NCI-H187 treated with DMSO at 0.1 percent for 48 hours (cell line): ENCODE results near the gene ADK.
"Not testable (repeated sequence)": the region's sequence is repeated elsewhere in the genome, so short reads cannot be mapped to it uniquely, and the experiment has no call there.

Source experiments
- DNase-seq: peaks from one replicate; lab custom pipeline; 2025; lab: John Stamatoyannopoulos, UW

Gene ADK

DNA sequence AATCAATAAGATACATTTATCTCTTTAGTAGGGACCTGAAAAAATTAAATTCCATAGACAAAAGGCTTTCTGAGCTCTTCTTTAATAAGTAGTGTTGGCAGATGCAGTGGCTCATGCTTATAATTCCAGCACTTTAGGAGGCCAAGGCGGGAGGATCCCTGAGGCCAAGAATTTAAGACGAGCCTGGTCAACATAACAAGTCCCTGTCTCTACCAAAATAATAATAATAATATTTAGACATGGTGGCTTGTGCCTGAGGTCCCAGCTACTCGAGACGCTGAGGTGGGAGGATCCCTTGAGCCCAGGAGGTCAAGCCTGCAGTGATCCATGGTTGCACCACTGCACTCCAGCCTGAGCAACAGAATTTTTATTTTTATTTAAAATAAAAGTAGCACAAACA, 280.8 kb downstream of the ADK start:
- no peak for DNase-seq

DNA sequence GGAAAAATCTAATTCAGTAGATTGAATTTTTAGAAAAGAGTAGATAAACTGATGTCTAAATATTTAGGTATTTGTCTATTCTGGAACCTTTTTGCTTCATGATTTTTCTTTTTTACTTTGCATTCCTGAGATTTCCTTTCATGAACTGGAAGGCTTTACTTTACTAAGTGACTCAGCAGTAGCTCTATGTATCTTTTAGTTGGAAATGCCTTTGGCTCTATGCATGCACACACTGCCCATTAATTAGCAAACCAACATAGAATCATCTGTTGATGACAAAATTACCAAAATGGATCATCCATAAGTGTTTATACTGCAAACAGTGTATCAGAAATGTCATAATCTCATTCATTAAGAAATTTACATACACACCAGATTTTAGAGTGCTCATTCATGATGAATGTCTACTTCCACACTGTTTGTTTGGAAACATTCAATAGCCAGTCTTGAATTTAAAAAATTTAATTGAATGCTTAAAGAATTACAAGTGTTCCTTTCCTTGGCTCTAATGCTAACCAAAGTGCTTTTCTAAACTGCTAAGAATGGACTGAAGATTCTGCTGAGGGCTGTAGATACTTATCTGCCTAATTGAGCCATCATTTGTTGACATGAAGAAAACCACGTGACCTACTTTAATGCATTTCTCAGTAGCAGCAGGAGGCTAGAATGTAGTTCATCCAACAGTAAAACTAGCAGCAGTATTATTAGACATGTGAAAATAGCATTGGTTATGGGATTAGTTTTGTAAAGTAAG, 282.0 kb downstream of the ADK start:
- DNase-seq, result peak; percentile 51

DNA sequence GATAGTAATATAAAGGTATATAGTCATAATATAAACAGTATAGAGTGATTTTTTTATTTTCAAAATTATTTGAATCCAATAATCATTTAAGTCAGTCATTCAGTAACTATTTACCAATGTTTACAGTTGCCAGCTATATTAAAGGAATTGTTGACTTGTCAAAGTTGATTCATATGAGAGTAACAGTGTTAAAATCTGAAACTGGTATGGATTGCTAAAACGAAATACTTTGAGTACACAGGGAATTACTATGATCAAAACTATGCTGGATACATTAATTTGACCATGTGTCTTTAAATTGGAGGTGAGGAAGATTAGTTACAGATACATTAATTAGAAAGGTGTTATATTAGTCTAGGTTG, 282.6 kb downstream of the ADK start:
- no peak for DNase-seq

DNA sequence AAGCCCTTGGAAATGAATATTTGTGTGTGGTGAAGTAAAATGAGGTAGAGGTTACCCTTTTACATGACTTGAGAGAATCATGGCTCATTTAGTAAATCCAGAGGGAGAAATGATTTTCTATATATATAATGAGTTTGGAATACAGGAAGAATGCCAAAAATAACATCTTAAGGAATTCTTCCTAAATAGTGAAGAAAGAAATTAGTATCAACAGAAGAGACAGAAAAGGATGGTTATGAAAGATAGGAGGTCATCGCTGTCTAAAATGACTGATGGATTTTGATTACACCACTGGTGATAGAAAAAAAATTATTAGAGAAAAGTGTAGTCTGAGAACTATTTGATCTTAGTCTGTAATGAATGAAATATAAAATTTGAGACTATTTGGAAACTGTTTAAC, 283.0 kb downstream of the ADK start:
- no peak for DNase-seq

DNA sequence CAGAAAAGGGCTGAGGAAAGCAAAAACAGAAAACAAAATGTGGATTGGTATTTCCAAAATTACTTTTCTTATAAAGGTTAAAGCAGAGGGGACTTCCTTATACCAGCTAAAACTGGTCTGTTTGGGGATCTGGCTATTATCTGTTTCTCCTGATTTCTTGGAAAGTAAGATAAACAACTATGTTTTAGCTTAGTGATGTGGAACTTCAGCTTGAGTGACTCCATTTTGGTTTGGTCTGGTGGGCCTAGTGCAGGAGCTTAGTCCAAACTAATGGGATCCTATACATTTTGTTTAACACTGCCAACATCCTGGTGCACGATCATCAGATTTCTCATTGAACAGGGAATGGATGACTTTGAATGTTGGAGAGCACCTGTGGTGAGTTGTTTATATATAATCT, 283.5 kb downstream of the ADK start:
- no peak for DNase-seq

DNA sequence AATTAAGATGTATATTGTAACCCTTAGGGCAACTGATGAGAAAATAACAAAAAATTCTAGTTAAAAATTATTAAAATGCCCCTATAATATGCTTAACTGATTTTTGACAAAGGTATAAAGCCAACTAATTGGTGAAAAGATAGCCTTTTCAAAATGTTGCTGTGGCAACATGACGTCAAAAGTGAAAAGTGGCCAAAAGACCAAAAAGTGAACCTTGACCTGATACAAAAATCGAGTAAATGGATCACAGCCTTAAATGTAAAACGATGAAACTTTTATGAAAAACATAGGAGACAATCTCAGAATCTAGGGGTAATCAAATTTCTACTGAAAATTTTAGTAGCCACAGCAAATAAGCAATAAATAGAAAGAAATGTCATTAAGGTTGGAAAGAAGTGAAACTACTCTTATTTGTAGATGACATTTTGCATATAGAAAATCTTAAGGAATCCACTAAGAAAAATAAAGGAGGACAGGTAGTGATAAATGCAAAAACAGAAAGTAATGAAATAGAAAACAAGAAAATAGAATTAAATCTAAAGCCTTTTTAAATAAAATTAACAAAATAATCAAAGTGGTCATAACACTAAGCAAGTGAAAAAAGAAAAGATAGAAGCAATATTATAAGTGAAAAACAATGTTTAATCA, 285.6 kb downstream of the ADK start:
- DNase-seq, result no peak

DNA sequence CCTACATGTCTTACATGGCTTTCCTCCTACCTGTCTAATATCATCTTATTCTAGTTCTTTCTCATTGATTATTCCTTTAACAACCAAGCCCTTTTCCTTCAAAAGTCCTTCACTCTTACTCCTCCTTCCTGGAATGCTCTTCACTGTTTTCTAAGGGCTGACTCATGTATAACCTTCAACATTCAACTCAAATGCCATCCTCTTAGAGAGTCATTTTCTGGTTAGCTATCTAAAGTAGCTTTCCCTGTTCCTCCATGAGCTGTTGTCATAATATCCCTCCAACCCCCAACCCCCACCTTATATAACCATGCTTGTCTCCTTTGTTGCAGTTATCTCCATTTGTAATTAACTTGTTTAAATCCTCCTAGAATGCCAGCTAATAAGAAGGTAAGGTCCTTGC, 286.8 kb downstream of the ADK start:
- no peak for DNase-seq

DNA sequence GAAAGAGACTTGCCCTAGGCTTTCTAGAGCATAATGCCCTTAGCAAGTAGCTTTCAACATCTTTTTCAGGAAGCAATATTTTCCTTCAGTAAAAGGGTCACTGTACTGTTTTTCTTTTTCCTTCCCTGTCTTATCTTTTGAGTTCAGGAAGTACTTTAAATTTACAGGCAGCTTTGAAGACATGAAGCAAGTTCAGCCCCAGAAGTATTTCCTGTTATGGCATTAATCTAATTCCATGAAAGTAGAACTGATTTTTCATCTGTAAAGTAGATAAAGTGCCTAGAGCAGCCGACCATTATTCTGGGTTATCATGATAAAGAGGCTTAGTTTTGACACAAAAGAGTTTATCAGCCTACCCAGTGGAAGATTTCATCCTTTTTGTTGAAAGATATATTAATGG, 288.2 kb downstream of the ADK start:
- no peak for DNase-seq

DNA sequence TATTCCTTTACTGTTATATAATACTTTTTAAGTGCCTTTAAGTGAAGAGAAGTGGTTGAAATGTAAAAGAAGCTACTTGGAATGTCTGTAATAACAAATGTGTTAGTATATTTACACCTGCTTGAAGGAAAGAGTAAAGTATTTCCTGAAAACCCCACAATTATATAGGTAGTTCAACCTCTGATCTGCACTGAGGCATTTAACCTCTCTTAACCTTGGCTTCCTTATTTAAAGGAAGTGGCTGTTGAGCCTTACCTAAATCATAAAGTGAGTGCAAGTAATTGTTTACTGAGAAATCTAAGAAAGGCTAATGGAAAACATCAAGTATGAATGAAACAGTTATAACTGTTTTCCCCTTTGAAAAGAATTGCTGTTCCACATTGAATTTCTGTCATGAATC, 294.5 kb downstream of the ADK start:
- no peak for DNase-seq

DNA sequence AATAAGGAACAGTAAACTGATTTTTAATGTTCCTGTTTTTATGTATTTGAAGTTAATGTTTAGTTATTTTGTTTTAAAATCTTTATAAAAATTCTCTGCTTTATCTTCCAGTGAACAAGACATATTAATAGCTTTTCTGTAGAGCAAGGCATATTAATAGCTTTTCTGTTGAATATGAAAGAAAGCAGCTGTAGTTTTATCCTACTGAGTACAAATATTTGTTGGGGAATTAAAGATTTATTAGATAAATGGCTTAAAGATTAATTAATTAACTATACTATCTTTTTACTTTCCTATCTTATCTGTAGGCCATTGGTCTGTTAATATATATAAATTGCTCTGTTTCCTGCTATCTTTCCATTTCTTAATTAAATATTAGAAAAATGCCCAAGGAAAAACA, 299.6 kb downstream of the ADK start:
- no peak for DNase-seq

DNA sequence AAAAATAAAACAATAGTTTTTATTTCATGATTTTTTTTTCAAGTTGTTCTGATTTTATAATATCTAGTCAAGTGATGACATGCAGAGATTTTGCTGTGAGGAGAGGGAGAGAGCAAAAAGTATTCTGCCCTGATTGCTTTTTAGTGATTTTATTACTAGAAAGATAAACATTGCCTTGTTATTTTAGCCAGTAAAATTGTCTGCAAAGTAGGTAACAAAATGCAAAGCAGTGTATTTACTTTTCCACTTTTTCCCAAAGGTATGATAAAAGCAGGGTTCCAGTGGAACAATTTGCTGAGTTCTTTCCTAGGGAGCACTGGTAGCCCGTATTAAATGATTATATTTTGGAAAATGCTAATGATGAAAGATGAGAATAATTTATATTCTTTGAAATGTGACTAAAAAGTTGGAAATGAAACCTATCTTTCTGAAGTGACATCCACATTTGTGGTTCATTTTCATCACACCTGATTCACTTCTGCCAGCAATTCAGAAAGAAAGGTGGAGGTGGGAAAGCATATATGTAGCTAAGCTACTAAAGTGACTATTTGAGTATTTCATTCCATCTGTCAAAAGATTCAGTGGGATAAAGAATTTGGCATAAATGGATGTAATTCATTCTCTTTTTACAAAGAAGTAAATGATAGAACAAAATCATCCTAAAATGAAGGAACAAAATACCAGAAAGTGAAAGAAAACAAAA, 300.3 kb downstream of the ADK start:
- no peak for DNase-seq

DNA sequence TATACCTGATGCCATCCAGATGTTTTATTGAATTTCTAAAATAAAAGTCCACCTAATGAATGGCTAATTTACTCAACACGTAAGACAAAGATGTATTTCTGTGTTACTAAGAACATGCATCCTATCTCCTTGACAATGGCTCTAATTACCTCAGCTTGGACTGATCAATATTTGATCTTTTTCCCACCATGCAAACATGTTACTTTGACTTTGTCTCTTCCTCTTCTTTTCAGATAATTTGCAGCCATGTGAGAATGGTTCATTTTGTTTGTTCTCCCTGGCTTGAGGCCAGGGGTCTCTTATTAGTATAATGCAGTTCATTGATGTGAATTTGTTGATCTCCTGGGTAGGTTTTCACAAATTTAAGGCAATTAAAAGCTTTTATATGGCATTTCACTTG, 302.1 kb downstream of the ADK start:
- DNase-seq, result no peak

DNA sequence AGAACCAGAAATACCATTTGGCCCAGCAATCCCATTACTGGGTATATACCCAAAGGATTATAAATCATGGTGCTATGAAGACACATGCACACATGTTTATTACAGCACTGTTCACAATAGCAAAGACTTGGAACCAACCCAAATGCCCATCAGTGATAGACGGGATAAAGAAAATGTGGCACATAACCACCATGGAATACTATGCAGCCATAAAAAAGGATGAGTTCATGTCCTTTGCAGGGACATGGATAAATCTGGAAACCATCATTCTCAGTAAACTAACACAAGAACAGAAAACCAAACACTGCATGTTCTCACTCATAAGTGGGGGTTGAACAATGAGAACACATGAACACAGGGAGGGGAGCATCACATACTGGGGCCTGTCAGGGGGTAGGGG, 306.5 kb downstream of the ADK start:
- not testable (repeated sequence) for DNase-seq

DNA sequence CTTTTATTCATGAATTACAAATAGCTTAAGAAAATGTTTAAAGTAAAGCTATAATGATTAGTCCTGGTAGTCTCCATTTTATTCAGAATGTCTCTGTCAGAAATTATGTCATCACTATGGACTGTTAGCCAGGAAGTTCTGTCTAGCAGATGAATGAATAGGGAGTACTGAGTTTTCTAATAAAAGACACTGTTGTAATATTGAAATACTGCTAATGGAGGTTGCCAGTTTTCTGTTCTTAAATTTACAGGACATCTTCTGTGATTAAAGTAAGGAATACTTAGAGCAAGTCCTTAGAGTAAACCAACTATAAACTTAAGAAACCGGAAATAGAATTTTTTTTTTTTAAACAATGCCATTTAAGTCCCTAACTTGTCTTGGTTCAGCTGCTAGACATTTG, 309.8 kb downstream of the ADK start:
- DNase-seq, result no peak

DNA sequence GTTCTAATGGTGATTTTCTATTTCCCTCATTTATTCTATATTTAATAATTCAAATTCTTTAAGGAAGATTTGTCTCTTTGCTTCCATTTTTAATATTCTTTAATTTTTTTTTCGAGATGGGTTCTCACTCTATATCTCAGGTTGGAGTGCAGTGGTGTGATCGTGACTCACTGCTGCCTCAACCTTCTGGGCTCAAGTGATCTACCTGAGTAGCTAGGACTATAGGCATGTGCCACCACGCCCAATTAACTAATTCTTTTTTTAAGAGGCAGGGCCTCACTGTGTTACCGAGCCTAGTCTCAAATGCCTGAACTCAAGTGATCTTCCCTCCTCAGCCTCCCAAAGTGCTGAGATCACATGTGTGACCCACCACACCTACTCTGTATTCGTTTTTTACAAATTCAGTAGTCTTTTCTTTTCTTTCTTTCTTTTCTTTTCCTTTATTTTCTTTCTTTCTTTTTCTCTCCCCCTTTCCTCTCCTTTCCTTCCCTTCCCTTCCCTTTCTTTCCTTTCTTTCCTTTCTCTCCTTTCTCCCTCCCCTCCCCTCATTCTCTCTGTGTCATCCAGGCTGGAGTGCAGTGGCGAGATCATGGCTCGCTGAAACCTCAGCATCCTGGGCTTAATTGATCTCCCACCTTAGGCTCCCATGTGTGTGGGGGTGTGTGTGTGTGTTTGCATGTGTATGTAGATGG, 323.1 kb downstream of the ADK start:
- no peak for DNase-seq

DNA sequence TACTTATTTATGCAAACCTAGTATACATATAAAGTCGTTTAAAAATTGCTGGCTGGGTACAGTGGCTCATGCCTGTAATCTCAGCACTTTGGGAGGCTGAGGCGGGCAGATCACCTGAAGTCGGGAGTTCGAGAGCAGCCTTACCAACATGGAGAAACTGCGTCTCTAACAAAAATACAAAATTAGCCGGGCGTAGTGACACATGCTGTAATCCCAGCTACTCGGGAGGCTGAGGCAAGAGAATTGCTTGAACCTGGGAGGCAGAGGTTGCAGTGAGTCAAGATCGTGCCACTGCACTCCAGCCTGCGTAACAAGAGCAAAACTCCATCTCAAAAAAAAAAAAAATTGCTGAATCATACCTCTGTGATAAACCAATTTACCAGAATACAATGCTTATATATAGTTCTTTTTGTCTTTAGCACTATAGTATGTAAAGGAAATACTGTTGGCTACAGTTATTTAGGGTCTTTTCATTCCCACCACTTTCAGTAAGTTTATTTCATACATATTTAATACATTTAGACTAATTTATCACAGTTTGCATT, 325.2 kb downstream of the ADK start:
- DNase-seq, result not testable (repeated sequence)

DNA sequence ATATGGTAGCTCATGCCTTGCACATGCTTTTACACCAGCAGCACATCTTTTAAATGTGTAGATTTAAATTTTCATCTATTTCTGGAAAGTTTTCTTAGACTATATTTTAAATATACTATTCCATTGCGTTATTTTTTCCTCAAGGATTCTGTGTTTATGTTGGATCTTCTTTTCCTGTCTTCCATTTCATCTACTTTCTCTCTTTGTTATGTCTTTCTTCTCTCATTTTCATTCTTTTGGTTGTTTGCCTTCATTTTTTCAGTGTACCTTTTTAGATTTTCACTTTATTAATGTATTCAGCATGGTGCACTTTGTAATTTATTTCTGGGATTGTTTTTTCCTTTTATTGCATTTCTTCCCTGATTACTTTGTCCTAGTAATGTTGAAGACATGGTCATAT, 329.8 kb downstream of the ADK start:
- DNase-seq, result no peak

DNA sequence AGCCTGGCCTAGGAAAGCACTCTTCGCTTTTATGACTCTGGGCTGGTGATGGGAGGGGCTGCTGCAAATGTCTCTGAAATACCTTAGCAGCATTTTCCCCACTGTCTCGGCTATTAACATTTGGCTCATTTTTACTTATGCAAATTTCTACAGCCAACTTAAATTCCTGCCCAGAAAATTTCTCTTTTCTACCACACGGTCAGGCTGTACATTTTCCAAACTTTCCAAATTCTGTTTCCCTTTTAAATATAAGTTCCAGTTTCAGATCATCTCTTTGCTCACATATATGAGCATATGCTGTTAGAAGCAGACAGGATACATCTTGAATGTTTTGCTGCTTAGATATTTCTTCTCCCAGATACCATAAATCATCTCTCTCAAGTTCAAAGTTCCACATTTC, 332.3 kb downstream of the ADK start:
- DNase-seq, result no peak

DNA sequence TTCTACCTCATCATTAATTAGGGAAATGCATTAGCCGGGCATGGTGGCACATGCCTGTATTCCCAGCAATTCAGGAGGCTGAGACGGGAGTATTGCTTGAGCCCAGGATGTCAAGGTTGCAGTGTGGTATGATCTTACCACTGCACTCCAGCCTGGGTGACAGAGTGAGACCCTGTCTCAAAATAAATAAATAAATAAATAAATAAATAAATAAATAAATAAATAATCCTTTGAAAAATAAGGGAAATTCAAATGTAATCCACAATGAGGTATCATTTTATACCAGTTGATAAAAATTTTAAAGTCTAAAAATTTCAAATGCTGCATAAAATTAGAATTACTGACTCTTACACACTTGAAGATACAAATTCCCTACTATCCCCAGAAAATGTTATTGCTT, 334.3 kb downstream of the ADK start:
- no peak for DNase-seq

DNA sequence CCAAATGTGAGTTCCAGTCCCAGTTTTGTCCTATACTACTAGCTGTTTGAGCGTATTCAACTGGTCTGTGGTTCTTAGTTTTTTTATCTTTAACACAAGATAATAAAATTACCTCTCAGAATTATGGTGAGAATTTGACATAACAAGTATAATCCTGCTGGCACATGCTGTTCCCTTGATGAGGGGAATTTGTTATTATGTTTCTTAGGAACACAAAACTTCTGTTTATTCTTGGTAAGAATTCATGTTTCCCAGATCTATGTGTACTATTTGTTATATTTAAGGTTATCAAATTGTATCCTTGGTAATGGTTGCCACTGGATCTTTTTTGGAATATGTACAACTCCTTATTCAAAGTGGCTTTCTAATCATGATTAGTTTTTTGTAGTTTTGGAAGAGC, 335.6 kb downstream of the ADK start:
- no peak for DNase-seq

DNA sequence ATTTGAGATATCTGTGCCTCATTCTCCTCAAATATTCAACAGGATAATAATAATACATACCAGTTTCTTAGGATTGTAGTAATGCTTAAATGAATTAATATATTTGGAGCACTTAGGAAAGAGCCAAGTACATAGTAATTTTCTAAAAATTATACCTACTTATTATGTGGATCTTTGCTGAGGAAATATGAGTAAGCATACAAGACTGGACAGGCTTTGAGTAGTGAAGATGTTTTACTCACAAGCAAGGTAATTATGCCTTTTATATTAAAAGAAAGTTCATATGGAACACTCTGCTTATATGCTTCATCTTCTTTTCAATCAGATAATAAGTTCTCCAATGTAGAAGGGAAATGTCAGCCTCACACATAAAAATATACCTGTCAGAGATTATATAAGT, 337.9 kb downstream of the ADK start:
- DNase-seq, result no peak

DNA sequence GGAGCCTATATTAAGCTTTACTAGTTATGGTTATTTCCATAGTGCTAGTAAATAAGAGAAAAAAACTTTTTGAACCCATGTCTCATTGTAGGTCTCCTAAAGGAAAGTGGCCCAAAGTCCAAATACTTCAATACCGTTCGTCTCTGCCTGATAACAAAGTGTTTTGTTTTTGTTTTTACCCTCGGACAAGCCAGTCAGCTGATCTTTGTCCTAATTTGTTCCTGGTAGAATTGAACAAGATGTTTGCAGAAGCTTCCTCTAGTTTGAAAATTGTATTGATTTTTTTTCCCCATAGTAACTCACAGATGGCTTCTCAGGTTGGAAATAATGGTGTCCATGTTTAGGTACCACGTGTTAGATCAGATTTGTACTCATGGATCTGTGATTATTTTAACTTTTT, 339.5 kb downstream of the ADK start:
- no peak for DNase-seq

DNA sequence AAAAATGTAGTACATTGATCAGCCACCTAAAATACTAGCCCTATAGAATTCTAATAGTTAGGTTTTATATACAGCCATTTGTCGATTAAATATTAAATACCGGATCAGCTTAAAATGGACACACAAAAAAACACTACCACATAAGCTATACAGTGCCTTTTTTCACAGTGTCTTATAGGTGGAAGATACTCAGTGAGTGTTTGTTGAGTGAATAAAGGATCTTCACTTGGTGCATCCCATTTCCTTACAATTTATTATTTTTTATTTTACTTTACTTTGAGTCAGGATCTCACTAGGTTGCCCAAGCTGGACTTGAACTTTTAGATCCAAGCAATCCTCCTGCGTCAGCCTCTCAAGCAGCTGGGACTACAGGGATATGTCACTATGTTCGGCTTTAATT, 340.0 kb downstream of the ADK start:
- DNase-seq, result no peak
